HG02759 (cell line): ENCODE results near the gene SPATA2L.
"Not testable (repeated sequence)": the region's sequence is repeated elsewhere in the genome, so short reads cannot be mapped to it uniquely, and the experiment has no call there.

Experiments used
- ATAC-seq: cut with Tn5 transposase; IDR thresholded peaks from one replicate; pipeline ENCODE4 v1.9.1; 2021; ENCODE audit warnings: mild to moderate bottlenecking, moderate library complexity; ENCODE audit not compliant: unreplicated experiment

Gene SPATA2L

GRCh38 chr16:89709166-89709565, 7.7 kb upstream of the SPATA2L start:
- ATAC-seq = no peak

- ATAC-seq = no peak
Observed at GRCh38 chr16:89708481-89708931, 7.0 kb upstream of the SPATA2L start.

DNA sequence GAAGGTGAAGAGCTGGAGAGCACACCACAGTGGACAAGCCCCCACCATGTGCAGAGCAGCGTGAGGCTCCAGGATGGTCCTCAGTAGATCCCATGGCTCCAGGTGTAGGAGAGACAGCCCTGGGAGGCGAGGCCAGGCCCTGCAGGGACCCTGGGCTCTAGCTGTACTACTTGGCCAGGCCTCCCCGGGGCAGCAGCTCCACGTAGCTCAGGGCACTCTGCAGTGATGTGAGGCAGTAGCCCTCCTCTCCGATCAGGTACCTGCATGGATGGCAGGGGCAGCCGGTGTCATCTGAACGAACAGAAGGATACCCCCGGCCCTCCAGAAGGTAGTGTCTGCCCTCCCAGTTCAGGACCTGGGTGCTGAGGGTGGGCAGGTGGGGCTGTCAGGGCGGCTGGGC, 6.2 kb upstream of the SPATA2L start:
- ATAC-seq = no peak

- no peak for ATAC-seq
Observed at GRCh38 chr16:89706518-89707260, 5.2 kb upstream of the SPATA2L start.

- no peak for ATAC-seq
Observed at GRCh38 chr16:89705006-89705405, 3.5 kb upstream of the SPATA2L start.

DNA sequence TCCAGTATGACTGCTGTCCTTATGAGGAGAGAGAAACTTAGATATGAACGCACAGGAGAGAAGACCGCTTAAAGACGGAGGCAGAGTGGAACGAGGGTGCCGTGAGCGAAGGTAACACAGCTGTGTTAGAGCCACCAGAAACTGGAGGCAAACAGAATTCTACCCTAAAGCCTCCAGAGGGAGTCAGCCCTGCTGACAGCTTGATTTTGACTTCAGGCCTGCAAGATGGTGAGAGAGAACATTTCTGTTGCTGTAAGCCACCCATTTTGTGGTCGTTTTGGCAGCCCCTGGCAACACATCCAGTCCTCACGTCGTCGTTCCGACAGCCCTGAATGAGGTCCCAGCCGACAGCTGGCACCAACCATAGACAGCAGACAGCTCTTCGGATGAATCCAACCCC, 2.8 kb upstream of the SPATA2L start:
- ATAC-seq = no peak

GRCh38 chr16:89700649-89701424, 668 bp downstream of the SPATA2L start:
- no peak for ATAC-seq

DNA sequence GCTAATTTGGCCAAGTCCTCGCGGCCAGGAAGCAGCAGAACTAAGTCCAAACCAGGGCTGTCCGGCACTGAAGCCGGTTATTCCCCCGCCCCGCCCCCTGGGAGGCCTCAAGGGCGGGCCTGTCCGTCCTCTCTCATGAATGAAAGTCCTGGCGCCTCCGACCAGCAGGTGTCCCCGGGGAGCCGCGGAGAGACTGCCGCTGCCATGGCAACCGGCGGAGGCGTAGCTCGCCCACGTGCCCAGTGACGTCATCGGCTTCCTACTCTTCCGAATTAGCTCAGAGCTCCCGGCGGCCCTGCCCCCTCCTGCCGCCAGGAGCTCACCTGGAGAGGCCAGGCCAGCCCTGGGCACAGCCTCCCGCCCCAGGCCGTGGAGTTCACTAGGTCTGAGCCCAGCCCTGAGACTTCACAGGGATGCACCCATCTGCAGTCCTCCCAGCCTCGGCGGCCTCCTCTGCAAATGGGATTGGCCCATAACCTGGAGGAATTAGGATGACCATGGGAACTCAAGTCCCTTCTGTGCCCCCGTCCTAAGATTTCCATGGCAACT, 1.3 kb downstream of the SPATA2L start:
- ATAC-seq = peak; percentile 45

GRCh38 chr16:89699629-89700099, 1.8 kb downstream of the SPATA2L start:
- ATAC-seq = not testable (repeated sequence)

DNA sequence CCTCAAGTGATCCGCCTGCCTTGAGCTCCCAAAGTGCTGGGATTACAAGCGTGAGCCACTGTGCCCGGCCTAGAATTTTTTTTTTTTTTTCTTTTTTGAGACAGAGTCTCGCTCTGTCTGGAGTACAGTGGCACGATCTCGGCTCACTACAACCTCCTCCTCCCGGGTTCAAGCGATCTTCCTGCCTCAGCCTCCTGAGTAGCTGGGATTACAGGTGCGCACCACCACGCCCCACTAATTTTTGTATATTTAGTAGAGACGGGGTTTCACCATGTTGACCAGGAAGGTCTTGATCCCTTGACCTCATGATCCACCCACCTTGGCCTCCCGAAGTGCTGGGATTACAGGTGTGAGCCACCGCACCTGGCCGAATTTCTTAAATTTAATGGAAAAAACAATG, 2.8 kb downstream of the SPATA2L start:
- not testable (repeated sequence) for ATAC-seq

DNA sequence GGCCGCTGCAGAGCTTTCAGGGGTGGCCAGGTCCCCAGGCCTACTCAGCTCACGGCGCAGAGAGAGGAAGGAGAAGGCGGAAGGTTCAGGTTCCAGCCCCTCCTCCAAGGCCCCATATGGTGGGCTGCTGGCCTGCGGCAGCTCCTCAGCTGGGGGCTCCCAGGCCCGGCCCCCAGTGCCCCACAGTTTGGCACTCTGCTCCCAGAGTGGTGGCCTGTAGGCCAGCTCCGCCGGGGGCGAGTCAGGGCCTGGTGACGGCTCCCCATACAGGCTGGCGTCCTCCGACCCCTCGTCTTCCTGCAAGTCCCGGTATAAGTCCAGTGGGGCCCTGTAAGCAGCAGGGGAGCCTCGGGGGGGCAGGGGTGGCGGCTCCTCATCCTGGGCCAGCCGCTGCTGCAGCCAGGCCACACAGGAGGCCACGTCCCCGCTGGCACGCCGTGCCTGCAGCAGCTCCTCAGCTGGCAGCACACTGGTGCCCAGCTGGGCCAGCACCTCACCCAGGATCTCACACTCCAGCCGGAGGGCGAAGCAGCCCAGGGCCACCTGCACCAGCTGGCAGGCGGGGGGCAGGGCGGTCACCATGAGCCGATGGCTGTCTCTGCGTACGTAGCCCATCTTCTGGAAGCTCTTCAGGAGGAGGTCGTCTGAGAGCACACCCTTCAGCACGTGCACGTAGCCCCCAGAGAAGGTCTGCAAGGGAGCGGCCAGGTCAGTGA, 3.7 kb downstream of the SPATA2L start:
- ATAC-seq = no peak

DNA sequence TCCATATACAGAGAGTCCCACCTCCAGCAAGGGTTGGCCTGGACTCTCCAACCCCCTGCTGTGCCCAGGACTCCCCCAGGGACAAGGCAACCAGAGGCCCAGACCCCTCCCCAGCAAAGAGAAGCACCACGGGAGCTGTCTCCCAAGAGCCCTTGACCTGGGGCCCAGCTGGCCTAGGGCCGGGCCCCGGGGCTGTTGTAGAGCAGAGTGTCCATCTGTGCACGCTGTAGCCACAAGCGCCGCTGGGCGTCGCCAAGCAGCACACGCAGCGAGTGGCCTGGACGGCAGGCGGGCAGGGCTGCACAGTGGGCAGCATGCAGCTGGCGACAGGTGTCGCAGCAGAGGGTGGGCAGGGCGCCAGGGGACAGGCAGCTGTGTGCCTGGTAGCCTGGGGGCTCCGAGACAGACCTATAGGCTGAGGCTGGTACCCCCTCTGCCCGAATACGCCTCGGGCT, 4.3 kb downstream of the SPATA2L start:
- ATAC-seq = no peak

DNA sequence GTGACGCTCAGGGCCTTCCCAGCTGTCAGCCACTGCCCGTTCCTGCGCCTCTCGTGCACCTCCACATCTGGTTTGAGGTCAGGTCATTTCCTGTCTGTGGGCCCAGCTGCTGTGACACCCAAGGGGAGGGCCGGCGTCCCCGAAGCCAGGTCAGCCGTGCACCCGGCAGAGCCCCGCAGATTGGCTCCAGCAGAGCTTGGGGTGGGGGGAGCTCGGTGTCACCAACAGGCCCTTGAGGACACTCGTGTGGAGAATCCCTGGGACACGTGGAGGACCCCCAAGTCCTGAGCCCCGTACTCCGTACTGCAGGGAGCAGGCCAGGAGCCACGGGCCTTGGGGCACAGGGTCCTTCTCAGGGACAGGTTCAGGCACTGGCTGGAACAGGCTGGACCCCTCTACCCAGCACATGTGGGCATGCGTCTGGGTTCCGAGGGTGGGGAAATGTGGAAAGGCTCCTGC, 4.8 kb downstream of the SPATA2L start:
- no peak for ATAC-seq

DNA sequence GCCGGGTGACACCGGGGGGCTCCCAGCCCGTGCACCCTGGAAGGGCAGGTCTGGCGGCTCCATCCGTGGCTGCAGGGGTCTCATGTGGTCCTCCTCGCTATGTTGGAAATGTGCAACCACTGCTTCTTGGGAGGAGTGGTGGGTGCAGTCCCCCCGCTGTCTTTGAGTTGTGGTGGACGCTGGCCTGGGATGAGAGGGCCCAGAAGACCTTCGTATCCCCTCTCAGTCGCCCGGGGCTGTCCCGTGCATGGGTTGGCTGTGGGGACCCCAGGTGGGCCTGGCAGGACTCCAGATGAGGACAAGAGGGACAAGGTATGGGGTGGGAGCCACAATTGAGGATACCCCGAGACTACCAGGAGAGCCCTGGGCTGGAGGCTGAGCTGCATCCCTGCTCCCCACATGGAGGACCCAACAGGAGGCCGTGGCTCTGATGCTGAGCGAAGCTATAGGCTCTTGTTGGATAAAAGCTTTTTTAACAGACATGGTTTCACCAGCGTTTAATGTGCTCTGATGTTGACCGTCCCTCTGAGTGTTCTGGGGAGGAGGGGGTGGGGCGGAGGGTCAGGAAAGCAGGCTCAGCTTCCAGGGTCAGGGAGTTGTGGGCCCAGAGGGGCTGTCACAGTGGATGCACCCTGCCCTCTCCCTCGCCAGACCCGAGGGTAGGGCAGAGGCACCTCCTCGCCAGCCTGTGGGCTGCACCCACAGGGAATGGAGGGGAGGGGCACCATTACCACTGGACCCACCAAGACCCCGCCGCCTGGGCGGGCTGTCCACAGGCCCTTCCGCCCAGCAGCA, 5.4 kb downstream of the SPATA2L start:
- ATAC-seq = no peak

DNA sequence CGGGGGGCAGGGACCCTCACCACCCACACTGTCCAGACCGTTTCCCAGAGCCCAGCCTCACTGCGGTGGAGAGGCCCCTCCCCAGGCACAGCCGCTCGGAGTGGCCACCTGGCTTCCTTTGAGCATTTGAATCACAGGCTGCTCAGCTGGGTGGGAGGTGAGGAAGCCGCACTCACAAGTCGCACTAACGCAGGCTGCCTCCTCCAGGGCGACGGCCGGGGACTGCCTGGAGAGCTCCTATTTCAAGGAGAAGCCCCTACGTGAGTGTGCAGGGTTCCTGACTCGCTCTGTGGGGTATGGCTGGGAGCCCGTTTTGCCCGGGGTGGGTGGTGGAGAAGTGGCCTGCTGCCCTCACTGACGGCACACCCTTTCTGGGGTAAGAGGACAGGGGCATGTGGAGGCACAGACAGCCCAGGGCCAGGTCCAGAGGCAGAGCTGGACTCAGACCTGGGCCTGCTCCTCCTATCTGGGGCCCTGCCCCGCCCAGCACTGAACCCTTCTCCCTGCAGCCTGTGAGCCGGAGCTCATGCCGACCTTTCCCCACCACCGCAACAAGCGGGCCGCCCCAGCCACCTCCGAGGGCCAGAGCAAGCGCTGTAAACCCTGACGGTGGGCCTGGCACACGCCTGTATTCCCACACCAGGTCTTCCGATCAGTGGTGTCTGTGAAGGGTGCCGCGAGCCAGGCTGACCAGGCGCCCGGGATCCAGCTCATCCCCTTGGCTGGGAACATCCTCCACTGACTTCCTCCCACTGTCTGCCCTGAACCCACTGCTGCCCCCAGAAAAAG, 6.2 kb downstream of the SPATA2L start:
- ATAC-seq = no peak

- ATAC-seq = not testable (repeated sequence)
Observed at GRCh38 chr16:89694784-89695085, 6.8 kb downstream of the SPATA2L start.

- no peak for ATAC-seq
Observed at GRCh38 chr16:89693931-89694783, 7.3 kb downstream of the SPATA2L start.

GRCh38 chr16:89693289-89693731, 8.2 kb downstream of the SPATA2L start:
- ATAC-seq = no peak
